NCI-H82 (cell line): ENCODE results near the gene IRX3.

Experiments used
- DNase-seq: peaks from one replicate; lab custom pipeline; 2025; lab: John Stamatoyannopoulos, UW

The IRX3 gene

GRCh38 chr16:54290833-54291655 is 4.5 kb upstream of the IRX3 start:
- DNase-seq: no peak

DNA sequence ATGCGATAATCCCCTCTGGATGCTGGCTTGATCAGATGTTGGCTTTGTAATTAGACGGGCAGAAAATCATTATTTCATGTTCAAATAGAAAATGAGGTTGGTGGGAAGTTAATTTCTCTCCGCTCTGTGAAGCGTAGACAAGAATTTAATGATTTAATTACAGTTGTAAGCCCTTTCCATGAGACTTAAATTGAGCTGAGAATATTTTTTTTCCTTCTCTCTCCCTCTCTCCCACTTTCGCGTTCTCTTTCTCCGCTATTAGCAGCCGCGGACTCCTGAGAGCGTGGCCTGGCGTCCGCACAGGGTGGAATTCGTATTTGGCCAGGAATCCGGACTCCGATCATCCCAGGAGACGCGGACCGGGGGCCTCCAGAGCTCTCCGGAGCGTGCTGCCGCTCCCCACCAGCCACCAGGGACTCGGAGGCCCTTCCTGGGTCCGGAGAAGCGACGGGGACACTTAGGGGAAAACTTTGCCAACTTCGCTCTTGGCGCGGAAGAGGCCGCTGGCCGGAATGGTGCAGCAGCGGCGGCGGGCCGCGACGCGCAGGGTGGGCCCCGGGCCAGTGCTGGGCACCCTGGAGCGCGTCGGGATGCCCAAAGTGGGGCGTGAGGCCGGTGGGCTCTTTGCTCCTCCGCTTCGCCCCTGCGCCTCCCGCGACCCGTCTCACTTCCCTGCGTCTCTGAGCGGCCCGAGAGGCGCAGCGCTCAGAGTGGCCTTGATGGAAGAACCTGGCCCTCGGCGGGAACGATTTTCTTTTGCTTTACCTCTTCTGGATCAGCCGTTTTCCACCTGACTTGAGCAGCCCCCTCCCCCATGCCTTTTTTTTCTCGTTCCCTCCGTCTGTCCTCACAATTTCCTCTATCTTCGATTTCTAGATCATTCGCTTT is 3.6 kb upstream of the IRX3 start:
- no peak for DNase-seq

DNA sequence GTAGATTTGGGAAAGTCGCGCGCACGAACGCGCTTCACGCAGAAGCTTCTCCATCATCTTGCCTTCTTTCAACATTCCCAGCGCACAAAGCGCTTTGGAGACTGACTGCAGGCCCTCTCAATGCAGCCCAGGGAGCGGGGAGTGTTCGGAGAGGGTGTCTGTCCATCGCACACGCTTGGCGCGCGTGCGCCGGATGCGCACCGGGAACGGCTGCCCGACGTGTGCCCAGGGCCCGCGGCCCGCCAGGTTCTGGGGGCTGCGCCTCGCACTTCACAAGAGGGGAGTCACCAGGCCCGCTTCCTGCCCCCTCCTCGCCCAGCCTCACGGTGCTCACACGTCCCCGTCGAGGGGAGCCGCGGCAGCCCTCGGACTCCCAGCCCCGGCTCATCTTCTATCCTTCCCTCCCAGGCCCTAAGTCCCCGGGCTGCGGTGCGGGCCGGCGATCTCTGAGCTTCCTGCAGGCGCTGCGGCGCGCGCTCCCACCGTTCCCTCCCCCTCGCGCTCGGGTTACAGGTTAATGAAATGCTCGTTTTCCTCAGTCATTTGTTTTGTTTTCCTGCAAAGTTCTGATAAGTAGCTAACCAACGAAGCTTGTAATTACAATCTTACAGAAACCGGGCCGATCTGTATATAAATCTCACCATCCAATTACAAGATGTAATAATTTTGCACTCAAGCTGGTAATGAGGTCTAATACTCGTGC is 2.8 kb upstream of the IRX3 start:
- DNase-seq: peak; percentile 25

GRCh38 chr16:54288835-54289241 is 2.3 kb upstream of the IRX3 start:
- no peak for DNase-seq

DNA sequence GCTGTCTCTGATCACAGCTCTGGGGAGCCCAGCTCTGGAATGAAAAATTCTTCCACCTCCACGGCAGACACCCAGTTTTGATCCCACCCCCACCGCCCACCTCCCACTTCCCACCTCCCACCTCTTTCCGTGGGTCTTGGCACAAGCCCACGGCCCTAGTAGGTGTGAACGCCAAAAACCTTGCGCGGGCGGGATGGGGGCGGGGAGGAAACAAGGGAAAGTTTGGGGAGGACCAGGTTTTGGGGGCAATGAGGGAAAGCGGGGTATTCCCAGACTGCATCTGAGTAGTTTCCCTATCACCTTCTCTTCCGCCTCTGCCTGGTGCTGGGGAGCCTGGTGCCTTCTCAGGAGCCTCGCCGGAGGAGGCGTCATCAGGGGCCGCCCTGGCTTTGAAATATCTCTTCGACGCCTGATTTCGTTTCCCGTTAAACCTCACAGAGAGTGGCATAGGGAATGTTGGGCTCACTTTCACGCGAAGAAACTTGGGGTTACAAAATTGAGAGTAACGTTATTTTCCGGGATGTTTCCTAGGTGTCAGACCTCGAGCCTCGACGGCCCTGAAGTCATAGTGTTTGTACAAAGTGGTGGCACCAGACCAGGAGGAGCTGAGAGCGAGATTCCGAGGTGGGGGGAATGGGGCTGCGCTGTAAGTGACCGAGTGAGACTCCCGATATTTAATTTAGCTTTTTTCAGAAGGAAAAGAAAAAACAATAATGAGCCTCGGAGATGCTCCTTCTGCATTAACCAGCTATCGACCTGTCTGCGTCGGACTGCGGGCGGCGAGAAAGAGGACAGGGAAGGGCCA is 1.6 kb upstream of the IRX3 start:
- DNase-seq: no peak

DNA sequence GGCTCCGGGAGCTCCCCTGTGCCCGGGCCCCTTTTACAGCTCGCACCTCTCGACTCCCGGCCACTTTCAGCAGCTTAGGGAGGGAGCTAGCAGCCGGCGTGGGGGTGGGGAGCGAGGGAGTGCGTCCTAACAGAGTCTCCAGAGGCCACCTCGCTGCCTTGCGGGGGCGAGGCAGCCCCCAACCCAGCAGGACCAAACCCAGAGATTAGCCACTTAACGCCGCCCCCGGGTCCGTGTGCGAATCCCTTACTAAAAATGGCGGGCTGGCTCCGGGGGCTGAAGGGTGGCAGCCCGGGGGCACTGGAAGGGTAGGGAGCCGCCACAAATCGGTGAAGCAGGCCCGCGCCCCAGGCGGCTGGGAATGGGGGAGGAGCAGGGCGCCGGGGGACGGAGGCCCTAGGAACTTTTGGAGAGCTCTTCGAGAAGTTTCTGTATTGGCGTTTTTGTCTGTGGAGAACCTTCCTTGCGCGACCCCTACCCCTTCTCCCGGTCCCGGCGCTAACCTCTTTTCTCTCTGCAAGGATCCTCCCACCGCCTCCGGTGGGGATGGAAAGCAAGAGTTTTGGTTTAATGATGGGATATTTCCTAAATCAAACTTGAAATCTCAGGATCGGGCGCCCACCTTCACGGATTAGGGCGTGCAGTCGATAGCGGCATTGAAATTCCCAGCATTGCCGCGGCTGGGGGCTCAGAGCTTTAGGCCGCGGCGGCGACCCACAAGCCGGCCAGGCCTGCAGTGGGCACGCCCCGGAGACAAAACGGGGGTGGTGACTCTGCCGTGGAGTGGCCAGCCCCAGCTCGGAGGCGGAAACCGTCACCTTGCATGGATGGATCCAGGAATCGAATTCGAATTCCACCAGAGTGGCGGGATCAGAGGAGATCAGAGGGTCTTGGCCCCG is 793 bp upstream of the IRX3 start:
- DNase-seq: no peak

- DNase-seq: no peak
Measured at GRCh38 chr16:54286090-54286365, 559 bp downstream of the IRX3 start.

GRCh38 chr16:54285414-54286089 is 1.0 kb downstream of the IRX3 start:
- no peak for DNase-seq

DNA sequence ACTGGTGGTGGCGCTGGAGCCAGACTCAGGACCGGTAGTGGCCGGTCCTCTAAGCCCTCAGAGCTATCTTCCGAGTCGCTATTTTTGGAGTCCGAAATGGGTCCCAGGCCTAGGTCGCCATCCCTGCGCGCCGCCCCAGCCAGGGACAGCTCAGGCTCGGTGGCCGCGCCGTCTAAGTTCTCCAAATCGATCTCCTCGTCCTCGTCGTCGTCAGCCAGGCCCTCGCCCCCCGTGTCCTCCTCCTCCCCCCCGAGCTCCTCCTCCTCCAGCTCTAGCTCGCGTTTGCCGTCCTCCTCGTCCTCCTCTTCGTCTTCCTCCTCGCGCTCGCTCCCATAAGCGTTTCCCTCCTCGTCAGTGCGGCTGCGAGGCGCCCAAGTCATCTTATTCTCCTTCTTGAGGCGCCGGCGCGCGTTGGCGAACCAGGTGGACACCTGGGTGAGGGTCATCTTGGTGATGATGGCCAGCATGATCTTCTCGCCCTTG is 1.6 kb downstream of the IRX3 start:
- no peak for DNase-seq

DNA sequence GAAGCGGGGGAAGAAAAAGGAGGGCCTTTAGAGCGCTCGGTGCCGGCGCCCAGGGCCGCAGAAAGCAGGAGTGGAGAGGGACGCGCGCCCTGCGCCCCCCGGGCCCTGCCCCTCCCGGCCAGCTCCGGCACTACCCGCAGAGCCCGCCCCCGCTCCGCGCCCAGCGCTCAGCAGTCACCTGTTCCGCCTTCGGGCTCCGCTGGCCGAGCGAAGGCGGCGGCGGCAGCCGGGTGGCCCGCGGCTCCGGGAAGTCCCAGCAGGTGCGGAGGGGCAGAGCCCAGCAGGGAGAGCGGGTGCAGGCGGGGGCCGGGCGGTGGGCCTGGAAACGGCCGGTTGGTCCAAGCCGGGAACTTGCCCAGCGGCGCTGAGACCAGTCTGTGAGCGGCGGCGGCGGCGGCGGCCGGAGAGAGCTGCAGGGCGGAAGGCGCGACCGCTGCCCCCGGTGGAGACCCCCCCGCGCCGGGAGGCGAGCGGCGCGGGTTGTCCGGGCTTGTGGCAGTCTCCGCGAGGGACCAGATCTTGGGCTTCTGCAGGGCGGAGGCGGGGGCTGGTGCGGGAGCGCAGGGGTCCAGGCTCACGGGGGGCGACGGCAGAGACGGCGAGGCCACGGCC is 2.2 kb downstream of the IRX3 start:
- no peak for DNase-seq

DNA sequence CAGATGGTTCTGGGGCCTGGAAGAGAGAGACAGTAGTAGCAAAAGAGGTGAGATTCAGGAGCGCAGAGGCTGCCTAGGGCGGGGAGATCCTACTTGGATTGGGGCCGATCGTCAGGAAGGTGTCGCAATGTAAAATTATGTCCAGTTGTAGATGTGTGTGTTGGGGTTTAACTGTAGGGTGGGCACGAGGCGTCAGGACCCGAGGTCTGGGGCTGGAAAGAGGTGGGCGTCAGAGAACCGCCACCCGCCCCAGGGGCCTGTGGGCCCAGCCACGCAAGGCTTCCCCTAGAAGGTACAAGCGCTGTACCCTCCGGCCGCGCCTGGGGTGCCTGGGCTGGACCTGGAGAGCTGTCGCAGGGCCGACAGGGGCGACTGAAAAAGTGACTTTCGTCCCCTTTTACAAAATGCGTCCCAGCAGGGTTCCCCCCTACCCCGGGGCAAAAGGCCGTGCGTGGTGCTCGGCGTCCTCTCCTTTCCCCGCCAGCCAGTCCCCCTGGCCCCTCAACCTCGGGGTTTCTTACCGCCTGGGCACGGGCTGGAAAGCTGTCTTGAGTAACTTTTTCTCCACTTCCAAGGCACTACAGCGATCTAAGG is 2.8 kb downstream of the IRX3 start:
- DNase-seq: no peak

DNA sequence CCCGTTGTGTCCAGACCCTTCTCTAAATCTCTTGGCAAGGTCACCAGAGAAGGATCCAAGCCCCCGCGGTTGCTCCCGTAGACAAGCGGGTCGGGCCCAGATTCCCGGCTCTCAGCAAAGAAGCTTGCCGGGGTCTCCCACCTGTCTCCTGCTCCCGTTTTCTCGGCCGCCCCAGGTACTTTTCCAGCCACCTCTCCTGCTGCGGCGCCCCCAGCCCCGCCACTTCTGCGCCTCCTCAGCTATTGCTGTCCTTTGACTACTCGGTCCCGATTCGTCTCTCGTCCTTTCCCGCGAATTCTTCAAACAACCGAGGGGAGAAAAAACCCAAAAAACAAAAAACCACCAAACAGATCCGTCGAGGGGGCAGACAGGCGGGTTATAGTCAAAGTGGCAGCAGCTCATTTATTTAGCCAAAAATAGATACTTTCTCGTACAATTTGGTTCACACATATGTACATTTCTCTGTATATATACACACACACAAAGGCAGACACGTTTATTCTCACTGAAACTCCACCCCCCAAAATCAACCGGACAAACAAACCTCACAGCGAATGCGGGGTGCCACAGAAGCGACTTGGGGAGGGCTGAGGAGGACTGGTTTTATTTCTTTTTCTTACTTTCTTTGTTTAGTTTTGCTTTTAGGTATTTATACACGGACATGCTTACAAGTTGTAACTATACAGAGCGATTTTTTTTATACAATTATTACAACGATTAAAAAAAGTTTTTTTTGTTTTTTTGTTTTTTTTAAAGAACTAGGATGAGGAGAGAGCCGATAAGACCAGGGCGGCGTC is 3.5 kb downstream of the IRX3 start:
- DNase-seq: no peak

- peak; percentile 52 for DNase-seq
Measured at GRCh38 chr16:54282202-54282927, 4.2 kb downstream of the IRX3 start.

DNA sequence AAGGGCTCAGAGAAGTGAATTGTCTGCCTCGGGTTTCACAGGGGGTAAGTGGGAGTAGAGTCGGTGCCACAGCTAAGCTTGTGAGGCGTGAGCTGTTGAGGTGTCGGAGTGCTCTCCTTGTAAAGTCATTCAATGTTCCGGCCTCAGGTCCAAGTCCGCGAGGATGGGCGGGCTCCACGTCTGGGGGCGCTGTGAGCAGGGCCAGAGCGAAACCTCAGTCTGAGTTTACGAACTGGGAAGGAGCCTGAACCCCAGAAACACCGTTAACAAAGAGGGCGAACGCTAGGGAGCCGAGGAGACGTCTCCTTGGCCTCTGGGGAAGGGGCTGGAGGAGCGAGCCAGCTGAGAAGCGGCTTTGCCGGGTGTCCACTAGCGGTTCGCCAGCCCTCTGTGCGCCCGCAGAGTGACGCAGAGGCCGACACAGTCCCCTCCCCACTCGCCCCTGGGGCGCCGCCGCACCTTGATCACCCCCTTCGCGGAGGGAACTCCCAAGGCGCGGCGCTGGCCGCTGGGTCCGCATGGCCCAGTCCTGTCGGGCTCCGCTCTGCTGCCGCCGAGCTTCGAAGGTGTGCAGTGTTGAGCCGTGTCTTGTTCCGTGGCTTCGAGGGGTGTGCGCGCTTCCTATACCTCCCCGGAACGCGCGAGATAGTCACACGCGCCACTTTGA is 4.9 kb downstream of the IRX3 start:
- DNase-seq: no peak

DNA sequence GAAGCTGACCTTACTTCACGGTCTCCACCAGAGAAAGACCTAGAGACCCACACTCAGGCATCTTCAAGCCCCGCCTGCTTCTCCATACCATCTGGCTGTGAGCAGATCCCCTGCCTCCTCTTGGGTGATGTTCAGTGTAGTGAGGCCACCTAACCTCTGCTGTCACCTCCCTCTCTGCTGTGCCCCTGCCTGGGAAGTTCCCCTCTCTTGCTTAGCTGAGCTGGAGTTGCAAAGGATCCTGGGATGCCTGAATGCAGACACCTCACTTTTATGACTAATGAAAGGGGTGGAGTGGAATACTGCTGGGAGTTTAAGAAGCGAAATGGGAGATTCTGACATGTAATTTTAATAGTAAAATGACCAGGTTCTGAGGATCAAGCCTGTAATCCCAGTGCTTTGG is 5.8 kb downstream of the IRX3 start:
- no peak for DNase-seq

GRCh38 chr16:54277845-54278703 is 8.5 kb downstream of the IRX3 start:
- DNase-seq: no peak
